HT1080 (cell line): ENCODE results near the gene RSPRY1. TPM values are rescaled to one million over a fixed set of nuclear protein-coding genes. Genes with fewer than 3 reads are reported as not detected.
"Not testable (repeated sequence)": the region's sequence is repeated elsewhere in the genome, so short reads cannot be mapped to it uniquely, and the experiment has no call there.

Source experiments
- DNase-seq: peaks from one replicate; pipeline ENCODE4 v3.0.0-alpha.2; 2015; ENCODE audit warnings: low read depth
- total RNA-seq: library from RNA; depleted of rRNA; stranded (reverse); fragments of >200 nt; shearing (Covaris generic); gene quantifications from 2 replicates; pipeline ENCODE4 v1.2.3, GENCODE V29; 2014

Gene RSPRY1
- total RNA-seq, 1 experiment from 2014 or later = 36.6 TPM

DNA sequence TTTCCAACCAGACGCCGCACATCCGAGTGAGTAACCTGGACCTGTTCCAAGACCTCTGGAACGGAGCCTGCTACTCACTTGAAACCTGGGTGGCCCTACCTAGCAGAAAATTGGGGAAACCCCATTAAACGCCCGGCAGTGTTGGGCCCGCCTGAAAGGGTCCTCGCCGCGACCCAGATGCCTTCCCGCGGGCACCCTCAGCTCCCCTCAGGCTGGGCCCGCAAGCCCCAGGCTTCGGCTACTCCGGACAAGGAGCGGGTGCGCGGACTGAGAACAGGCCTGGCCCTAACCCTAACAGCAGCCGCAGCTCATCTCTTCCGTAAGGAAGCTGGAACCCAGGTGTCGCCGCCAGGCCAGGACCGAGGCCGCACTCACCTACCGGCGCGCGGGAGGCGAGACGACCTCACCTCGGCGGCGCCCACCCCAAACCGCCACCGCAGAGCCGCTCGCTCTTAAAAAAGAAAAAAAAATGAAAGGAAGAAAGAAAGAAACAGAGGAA is 634 bp upstream of the RSPRY1 start:
- peak; percentile 61 for DNase-seq

DNA sequence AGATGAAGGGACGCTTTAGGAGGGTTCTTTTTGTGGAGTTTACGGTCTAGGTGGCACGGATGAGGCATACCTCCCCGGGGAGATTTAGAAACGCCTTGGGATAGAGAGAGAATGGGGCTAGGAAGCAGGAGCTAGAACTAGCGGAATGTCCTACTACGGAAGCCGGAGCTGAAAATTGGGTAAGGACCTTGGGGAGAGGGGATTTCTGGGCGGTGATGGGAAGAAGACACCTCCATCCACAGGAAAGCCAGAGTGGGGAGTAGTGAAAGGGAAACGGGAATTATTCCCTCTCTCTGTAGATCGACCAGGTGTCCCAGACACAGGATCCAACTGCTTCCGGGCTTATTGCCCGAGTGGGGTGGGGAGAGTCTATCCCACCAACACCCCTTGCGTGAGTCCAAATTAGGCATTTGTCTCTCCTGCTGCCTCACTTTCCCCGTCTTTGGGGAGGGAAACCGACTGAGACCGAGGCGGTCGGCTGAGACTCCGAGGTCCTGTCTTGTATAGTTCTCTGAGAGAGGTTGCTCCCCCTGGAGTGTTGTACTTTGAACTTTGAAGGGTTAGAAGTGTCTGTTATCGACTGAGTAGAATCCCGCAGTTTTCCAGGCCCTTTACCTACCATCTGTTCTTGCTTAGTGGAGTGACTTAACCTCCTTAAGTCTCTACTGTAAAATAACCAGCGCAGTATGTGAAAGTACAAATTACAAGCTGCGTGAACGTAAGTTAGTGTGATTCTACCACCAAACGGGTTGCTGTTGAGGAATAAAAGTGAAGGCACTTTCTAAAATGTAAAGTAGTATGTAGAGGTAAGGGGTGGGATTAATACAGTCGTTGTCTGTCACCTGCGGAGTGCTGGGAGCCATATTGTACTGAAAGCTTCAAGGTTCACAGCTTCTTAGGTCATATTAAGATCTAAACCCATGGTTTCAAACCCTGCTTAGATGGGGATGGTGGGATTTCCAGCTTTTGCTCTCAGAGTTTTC is 1.0 kb downstream of the RSPRY1 start:
- peak; percentile 24 for DNase-seq

DNA sequence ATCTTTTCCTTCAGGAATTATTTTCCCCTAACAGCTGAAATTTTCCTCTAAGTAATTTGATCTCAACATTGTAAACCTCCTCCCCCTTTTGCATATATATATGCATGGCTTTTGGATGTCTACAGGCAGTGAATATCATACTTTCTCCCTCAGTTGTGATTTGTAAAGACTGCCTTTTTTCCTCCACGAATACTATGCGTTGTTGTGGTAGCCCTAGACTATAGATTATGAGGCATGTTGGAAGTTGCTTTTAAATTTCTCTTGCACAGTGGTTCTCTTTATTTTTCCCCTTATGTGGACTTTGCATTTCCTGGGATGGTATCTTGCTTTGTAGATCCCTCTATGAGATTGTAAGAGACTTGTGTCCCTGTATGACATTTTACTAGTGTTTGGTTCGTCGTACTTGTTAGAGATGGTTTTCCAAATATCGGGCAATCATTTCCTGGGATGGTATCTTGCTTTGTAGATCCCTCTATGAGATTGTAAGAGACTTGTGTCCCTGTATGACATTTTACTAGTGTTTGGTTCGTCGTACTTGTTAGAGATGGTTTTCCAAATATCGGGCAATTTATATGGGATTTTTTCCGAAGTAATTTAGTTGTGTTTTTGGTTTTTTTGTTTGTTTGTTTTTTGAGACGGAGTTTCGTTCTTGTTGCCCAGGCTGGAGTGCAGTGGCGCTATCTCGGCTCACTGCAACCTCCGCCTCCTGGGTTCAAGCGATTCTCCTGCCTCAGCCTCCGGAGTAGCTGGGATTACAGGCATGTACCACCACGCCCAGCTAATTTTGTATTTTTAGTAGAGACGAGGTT is 2.0 kb downstream of the RSPRY1 start:
- not testable (repeated sequence) for DNase-seq

DNA sequence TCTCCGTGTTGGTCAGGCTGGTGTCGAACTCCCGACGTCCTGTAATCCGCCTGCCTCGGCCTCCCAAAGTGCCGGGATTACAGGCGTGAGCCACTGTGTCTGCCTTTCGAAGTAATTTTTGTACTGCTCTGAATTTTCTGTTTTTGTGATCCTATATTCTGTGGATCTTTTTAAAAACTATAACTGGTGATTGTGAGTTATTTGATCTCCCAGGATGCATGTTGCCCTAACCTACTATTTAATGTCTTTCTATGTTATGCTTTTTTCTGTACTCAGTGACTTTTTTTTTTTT is 2.5 kb downstream of the RSPRY1 start:
- no peak for DNase-seq

DNA sequence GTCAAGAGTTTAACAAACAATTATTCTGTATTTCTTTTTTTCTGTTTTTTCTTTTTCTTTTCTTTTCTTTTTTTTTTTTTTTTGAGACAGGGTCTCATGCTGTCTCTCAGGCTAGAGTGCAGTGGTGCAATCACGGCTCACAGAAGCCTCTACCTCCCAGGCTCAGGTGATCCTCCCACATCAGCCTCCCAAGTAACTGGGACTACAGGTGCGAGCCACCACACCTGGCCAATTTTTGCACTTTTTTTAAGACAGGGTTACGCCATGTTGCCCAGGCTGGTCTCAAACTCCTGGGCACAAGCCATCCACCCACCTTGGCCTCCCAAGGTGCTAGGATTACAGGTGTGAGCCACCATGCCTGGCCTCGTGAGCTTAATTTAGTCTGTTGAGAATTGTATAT is 3.4 kb downstream of the RSPRY1 start:
- not testable (repeated sequence) for DNase-seq

DNA sequence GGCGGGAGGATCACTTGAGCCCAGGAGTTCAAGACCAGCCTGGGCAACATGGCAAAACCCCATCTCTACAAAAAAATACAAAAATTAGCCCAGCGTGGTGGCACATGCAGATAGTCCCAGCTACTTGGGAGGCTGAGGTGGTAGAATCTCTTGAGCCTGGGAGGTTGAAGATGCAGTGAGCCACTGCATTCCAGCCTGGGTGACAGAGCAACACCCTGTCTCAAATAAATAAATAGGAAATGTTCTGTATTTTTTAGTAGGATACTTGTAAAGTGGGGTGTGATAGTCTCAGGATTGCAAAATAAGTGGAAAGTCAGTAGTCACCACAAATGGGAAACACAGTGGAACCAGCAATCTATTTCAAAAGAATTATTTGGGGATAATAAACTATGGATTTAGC is 4.0 kb downstream of the RSPRY1 start:
- no peak for DNase-seq

DNA sequence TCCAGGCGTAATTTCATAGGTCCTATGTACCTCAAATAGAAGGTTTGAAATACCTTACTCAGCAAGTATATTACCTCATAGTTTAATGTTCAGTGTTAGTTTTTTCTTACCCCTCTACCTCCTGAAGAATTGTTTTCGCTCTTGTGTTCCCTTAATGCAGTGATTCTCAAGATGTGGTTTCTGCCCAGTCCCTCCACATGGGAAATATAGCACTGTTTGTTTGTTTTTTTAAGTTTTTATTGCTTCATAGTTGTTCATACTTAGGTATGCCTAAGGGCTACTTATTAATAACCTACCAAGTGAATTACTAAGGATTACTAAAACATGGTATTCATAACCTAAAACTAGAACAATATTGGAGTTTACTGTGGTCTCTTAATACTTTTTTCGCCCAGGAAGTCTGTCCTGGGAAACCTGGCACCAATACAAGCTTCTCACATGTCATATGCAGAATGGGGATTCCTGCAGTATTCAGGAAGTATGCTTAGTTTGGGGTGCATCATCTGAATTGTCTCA is 5.0 kb downstream of the RSPRY1 start:
- DNase-seq = peak; percentile 4

DNA sequence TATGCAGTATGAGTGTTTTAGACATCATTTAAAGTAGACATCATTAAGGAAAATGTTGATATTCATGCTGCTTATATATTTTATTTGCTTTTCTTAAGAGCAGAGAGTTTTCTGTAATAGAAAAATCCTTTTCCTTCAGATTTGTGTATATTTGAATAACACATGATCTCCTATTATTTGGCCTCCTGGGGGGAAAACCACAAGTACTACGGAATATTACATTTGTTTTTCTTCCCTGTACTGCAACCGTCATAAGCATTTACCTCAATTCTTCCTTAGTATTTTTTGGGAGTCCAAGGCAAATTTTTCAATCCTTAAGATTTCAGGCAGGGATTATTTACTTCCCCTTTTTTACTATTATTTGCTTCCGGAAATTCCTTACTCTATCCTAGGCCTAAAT is 6.0 kb downstream of the RSPRY1 start:
- DNase-seq = no peak

DNA sequence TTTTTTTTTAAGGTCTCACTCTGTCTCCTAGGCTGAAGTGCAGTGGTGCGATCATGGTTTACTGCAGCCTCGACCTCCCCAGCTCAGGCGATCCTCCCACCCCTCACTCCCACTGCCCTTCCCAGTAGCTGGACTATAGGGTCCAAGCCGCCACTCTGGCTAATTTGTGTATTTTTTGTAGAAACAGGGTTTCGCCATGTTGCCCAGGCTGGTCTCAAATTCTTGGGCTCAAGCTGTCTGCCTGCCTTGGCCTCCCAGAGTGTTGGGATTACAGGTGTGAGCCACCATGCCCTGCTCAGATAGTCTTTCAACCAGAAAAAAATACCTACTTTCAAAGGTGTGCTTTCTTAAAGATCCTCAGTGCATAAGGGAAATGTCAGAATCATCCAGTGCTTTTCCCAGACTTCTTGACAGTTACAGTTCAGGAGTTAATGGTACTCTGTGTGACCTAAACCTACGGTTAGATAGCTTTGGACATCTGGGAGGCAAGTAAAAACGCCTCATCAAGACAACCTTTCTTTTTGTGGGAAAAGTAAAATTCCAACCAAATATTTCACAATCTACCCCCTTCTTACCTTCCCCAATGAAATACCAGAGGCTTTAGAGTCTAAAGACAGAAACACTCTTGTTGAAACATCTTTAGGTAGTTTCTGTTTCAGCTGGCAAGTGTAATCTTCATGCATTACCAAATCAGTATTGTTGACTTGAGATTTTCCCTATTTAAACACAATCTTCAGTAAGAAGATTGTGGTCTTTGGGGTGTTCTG is 6.8 kb downstream of the RSPRY1 start:
- peak; percentile 42 for DNase-seq

DNA sequence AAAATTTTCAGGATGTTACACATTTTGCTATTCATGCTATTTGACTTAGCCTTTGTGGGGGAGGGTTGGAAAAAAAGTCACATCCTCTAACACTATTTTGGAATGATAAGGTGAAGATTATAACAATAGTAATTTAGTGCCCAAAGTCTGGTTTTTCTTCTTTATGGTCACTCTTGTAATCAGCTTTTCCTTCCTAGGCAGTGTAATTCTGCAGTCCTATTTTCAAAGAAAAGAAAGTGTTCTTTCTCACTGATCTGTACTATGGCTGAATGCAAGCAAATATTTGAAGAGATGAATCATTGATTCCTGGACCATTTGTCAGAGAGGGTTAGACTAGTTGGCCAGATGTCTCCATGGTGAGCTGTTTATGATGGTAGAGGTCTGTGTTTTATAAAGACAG is 8.4 kb downstream of the RSPRY1 start:
- DNase-seq = peak; percentile 94

DNA sequence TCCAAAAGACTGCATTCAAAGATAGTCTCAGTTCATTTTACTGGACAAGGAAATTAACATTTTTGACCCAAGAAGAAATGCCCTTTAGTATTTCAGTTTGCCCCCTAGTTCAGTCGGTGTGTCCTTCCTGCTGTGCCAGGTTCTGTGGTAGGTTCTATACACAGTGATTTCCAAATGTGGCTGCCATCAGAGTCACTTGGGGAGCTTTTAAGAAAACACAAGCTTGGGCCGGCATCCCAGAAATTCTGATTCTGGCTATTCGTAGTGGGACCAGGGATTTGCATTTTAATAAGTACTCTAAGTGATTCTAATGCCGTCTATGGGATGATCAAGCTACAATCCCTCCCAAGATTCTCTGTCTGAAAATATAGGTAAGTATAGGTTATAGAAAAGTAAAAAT is 10.2 kb downstream of the RSPRY1 start:
- no peak for DNase-seq

DNA sequence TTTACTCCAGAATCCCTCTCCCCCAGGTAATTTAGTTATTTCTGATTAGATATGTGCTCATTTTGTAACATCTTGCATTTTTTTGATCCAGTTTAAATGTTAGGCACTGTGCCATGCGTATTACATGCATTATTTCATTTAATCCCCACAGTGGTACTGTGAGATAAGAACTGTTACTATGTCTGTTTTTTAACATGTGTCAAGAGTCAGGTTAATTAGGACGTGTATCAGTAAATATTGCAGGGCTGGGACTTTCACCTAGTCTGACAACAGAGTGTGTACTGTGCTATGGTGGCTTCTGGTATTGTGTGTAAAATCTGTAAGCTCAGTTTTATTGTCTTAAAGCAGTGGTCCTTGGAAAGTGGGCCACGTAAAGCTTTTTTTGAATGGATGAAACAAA is 10.6 kb downstream of the RSPRY1 start:
- DNase-seq = no peak

DNA sequence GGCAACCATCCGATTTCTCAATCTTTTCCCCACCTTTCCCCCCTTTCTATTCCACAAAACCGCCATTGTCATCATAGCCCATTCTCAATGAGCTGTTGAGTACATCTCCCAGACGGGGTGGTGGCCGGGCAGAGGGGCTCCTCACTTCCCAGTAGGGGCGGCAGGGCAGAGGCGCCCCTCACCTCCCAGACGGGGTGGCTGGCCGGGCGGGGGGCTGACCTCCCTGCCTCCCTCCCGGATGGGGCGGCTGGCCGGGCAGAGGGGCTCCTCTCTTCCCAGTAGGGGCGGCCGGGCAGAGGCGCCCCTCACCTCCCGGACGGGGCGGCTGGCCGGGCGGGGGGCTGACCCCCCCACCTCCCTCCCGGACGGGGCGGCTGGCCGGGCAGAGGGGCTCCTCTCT is 14.2 kb downstream of the RSPRY1 start:
- DNase-seq = not testable (repeated sequence)

DNA sequence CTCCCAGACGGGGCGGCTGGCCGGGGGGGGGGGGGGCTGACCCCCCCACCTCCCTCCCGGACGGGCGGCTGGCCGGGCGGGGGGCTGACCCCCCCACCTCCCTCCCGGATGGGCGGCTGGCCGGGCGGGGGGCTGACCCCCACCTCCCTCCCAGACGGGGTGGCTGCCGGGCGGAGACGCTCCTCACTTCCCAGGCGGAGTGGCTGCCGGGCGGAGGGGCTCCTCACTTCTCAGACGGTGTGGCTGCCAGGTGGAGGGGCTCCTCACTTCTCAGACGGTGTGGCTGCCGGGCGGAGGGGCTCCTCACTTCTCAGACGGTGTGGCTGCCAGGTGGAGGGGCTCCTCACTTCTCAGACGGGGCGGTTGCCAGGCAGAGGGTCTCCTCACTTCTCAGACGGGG is 14.8 kb downstream of the RSPRY1 start:
- DNase-seq = not testable (repeated sequence)

DNA sequence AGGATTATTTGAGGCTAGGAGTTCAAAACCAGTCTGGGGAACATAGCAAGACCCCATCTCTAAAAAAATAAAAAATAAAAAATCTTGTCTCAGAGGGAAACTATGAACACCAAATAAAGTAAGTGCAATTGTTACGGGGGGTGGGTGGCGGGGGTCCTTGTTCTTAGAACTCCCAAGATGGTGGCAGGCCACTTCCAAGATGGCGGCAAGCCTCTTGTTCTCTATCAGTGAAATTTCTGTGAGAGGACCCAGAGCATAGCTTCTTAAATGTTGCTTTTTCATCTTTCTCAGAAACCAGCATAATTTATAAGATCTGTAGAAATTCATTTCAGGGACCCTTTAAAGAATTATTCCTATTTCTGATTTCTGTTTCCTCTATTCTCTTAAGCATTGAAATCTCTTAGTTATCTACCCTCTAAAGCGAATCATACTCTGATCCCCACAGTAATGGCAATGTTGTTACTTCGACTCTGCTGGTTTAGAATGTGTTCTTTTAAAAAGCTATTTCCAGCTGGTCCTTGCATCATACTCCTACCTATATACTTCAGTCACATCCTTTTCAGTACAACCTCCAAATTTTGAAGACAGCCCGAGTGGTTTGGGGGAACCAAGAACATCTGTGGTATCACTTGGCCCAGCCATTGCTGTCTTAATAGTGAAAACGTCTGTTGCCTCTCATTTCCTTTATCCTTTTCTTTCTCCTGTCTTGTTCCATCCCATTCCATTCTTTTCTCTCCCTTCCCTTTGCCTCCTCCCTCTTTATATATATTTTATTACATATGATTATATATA is 16.2 kb downstream of the RSPRY1 start:
- DNase-seq = no peak

DNA sequence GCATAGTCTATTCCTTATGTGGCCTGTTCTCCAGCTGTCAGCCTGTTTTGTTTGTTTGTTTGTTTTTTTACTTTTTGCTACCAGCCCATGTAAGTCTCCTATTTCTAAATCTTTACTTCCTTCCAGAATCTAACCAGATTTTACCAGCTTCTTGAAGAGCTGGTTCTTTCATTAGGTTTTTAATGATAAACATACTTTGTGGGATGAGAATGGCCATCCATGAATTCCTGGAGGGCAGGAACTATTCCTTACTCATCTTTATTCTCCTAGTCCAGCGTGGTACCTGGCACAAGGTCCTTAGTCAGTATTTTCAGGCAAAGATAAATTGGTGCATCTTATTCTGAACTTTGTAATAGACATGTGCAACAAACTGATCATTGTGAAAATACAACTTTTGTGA is 17.3 kb downstream of the RSPRY1 start:
- DNase-seq = no peak

DNA sequence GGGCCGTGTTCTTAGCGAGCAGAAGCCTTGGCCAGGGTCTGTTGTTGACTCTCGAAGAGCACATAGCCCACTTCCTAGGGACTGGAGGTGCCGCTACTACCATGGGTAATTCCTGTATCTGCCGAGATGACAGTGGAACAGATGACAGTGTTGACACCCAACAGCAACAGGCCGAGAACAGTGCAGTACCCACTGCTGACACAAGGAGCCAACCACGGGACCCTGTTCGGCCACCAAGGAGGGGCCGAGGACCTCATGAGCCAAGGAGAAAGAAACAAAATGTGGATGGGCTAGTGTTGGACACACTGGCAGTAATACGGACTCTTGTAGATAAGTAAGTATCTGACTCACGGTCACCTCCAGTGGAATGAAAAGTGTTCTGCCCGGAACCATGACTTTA is 18.5 kb downstream of the RSPRY1 start:
- DNase-seq = no peak

DNA sequence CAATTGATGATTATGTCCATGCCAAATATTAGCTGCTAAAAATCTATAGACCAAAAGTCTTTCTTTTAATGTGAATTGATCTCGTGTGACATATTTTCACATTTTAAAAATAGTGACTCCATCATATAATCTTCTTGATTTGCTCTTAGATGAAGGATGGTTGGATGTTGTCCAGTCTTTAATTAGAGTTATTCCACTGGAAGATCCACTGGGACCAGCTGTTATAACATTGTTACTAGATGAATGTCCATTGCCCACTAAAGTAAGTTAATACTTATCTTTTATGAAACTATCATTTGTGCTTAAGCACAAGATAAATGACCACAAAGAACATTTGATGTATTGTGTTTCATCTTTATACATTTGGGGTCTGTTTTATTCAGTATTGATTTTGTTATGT is 22.8 kb downstream of the RSPRY1 start:
- no peak for DNase-seq

DNA sequence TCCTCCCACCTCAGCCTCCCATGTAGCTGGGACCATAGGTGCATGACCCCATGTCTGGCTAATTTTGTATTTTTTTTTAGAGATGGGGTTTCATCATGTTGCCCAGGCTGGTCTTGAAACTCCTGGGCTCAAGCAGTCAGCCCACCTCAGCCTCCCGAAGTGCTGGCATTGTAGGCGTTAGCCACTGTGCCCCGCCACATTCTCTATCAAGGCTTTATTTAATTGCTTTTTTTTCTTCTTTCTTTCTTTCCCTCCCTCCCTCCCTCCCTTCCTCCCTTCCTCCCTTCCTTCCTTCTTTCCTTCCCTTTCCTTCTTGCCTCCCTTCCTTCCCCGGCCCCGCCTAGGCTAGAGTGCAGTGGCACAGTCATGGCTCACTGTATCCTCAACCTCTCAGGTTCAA is 23.7 kb downstream of the RSPRY1 start:
- no peak for DNase-seq

DNA sequence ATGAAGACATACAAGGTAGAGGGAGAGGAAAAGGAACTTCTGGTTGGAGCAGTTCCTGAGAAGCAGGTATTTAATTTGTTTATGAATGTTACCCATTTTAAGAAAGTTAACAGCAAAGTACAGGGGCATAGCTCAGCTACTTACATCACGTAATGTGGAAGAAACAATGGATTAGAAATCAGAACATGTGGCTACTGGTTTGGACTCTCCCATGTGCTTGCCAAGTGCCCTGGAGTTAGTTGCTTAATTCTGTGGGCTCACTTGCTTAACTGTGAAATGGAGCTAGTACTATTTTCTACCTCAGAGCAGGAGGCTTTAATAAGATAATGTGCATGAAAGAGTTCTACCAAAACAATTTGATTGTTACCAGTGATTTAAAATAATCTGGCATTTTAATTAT is 27.3 kb downstream of the RSPRY1 start:
- DNase-seq = no peak

DNA sequence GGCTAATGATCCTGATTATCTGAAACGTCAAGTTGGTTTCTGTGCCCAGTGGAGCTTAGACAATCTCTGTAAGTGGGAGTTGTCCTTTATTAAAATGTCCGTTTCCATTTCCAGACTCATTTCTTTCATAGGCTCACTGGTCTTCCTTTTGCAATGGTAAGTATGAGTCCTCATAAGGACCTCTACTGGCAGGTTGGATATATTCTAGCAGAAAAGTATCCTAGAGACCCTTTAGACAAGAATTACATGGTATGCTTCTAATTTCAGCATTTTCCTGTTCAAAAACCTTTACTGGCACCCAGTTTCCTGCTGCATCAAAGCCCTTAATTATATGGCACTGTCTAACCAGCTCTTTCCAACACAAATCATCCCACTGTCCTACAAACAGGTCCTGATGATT is 30.8 kb downstream of the RSPRY1 start:
- no peak for DNase-seq
